ENCODE measurements around the gene FBXL16.

The FBXL16 gene

DNA sequence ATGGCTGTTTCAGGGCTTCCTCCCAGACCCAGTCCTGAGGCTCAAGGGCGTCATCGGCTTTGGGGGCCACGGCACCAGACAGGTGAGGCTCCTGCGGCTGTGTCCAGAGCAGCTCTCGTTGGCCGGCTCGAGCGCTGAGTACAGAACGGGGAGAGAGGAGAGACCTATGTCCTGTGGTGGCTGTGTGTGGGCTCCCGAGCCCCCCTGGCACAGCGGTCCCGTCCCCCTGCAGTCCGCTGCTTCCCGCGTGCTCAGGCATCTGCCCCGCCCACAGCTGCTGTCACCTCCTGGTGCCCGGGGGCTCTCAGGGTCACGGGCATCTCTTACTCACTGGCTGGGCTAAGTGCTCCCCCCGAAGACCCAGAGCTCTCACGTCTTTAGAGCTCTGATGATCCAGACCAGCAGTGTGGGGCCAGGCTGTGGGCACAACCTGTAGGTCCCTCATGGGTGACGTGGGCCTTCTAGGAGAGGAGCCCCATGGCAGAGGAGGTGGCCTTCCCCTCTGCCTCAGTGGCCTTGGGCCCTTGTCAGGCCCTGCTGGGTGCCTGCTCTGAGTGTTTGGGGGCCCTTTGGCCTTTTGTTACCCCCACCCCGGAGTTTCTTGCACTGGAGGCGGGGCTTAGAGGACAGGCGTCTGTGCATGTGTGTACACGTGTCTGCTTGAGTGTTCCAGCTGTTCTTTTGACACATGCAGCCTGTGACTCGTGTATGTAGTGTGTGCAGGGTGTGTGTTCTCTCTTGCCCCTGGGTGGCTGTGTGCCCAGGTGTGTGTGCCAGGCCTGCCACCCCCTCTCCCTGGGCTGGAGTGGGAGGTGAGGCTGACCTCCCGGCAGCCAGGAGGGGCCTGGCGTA lies 52.9 kb downstream of the FBXL16 start:
- DNase-seq (ENCODE audit: low read depth), result no peak
- in situ Hi-C loops (cut with HindIII; ENCODE audit: low sequenced_read_pairs), result no loop called here
- TF ChIP-seq, protein P1, sequence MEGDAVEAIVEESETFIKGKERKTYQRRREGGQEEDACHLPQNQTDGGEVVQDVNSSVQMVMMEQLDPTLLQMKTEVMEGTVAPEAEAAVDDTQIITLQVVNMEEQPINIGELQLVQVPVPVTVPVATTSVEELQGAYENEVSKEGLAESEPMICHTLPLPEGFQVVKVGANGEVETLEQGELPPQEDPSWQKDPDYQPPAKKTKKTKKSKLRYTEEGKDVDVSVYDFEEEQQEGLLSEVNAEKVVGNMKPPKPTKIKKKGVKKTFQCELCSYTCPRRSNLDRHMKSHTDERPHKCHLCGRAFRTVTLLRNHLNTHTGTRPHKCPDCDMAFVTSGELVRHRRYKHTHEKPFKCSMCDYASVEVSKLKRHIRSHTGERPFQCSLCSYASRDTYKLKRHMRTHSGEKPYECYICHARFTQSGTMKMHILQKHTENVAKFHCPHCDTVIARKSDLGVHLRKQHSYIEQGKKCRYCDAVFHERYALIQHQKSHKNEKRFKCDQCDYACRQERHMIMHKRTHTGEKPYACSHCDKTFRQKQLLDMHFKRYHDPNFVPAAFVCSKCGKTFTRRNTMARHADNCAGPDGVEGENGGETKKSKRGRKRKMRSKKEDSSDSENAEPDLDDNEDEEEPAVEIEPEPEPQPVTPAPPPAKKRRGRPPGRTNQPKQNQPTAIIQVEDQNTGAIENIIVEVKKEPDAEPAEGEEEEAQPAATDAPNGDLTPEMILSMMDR (IDR thresholded peaks at IDR 0.05; ENCODE audit: low read depth, low read length, missing control alignments), result no peak
- H3K4me3 ChIP-seq (ENCODE audit: low read depth, low read length), result no peak overlapping the region

DNA sequence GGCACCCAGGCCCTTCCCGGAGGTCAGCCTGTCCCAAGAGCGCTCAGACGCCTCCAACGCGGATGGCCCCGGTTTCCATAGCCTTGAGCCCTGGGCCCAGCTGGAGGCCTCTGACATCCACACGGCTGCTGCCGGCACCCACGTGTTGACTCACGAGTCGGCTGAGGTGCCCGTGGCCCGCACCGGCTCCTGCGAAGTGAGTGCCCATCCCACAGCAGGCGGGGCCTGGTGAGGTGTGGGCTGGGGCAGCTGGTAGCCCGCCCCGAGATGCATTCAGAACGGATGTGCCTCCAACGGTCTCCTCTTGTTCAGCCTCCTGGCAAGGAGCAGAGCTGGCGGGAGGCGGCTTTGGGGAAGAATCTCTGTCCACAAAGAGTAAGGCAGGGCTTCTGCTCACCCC lies 53.8 kb downstream of the FBXL16 start:
- in situ Hi-C loops (cut with HindIII; ENCODE audit: low sequenced_read_pairs), result no loop called here
- no peak for DNase-seq (ENCODE audit: low read depth)
- TF ChIP-seq, protein P1 (IDR thresholded peaks at IDR 0.05; ENCODE audit: low read depth, low read length, missing control alignments), result no peak
- no peak overlapping the region for H3K4me3 ChIP-seq (ENCODE audit: low read depth, low read length)

DNA sequence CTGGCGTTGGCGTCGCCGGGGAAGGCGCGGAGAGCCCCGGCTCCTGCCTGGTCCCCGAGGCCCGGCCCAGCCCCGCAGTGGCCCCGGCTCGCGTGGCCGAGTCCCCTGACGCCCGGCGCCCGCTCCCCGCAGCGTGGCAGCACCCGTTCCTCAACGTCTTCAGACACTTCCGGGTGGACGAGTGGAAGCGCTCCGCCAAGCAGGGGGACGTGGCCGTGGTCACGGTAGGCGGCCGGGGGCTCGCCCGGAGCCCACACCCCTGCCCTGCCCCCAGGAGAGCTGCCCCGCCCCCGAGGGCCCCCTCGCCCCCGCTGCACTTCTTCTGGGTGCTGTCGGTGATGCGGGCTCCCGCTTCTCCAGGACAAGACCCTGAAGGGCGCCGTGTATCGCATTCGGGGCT lies 56.0 kb downstream of the FBXL16 start:
- DNase-seq (ENCODE audit: low read depth), result no peak
- in situ Hi-C loops (cut with HindIII; ENCODE audit: low sequenced_read_pairs), result no loop called here
- TF ChIP-seq, protein P1 (IDR thresholded peaks at IDR 0.05; ENCODE audit: low read depth, low read length, missing control alignments), result no peak
- peak overlapping the region; percentile 61 for H3K4me3 ChIP-seq (ENCODE audit: low read depth, low read length)

DNA sequence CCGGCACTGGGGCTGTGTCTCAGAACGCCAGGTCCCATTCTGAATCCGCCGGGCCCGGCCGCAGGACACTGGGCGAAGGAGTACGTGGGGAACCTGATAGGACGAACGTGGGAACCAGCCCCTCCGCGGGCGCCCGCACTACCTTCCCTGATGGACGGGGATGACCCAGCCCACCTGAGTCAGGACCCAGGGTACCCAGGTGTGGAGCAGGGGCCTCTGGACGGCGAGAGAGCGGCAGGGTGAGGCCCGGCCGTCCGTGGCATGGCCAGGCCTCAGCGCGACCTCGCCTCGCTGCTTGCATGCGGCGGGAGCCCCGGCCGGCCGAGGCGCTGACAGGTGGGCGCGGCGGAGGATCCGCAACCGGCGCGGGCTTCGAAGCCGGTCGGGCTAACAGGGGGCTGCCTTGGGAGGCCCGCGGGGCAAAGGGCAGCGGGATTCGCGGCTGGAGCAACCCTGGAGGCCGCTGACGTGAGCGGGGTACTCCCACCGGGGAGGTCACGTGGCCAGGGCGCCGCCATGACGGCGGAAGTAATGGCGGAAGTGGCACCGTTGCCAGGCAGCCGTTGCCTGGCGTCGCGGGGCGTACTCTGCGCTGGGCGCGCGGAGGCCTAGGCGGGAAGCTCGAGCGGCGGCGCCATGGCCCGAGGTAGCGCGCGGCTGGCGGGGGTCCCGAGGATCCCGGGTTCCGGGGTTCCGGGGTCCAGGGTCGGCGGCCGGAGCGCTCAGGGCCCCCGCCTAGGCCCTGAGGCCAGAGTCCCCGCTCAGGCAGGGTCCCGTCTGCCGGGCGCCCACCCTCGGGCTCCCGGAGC lies 56.6 kb downstream of the FBXL16 start, which contains the start of gene WDR90:
WDR90 (plus strand) TSS at position 585 of the 809 bp plus-strand sequence; CDS start at position 637, 52 bp downstream.
- peak; percentile 62 for DNase-seq (ENCODE audit: low read depth)
- TF ChIP-seq, protein P1 (IDR thresholded peaks at IDR 0.05; ENCODE audit: low read depth, low read length, missing control alignments), result no peak
- peak within 1 kb of the TSS; percentile 61 for H3K4me3 ChIP-seq (ENCODE audit: low read depth, low read length)
- in situ Hi-C loops (cut with HindIII; ENCODE audit: low sequenced_read_pairs), result no loop called here

DNA sequence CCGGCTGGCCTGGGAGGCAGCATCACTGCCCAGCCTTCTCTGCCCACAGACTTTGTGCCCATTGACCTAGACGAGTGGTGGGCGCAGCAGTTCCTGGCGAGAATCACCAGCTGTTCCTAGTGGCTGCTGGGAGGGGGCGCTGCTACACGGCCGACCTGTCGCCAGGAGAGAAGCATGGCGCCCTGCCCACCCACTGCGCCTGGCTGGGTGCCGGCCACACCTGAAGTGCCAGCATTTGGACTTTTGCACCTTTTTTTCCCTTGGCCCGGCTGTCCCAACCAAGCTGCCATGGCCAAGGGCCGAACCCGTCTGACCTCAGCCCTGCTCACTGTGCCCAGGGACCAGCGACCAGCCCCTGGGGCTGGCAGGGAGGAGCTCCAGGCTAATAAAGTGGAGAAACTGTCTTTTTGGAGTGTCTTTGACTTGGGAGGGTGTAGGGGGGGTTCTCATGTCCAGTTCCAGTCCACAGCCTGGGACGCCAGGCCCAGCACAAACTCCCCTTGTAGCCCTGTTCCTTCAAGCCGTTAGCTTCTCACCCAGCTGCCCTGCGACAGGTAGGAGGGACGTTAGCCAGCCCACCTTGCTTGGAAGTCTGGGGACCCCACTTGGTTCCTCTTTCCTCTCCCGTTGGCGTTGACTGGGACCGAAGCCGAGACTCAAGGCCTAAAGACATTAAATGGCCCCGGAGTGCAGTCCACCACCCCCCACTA lies 57.4 kb downstream of the FBXL16 start:
- H3K4me3 ChIP-seq (ENCODE audit: low read depth, low read length), result peak overlapping the region; percentile 61
- DNase-seq (ENCODE audit: low read depth), result no peak
- TF ChIP-seq, protein P1 (IDR thresholded peaks at IDR 0.05; ENCODE audit: low read depth, low read length, missing control alignments), result peak; percentile 37
- in situ Hi-C loops (cut with HindIII; ENCODE audit: low sequenced_read_pairs), result no loop called here

Measured in astrocyte of the cerebellum (primary cell).